CD4-positive, alpha-beta T cell treated with Interleukin-12 subunit alpha and Interleukin-12 subunit beta, for 1 hour (primary cell): Measurements from ENCODE around the gene SCLY.

Experiments used
- DNase-seq: peaks from one replicate; pipeline ENCODE4 v3.0.0-alpha.2; 2020

The SCLY gene

GRCh38 chr2:238128534-238129001 lies 67.8 kb downstream of the SCLY start:
- no peak for DNase-seq

GRCh38 chr2:238129166-238130010 lies 68.6 kb downstream of the SCLY start:
- DNase-seq: no peak

GRCh38 chr2:238130111-238130695 lies 69.4 kb downstream of the SCLY start:
- DNase-seq: no peak

- no peak for DNase-seq
These were observed 70.2 kb downstream of the SCLY start for GRCh38 chr2:238130696-238131628.

- DNase-seq: no peak
These were observed 71.1 kb downstream of the SCLY start for GRCh38 chr2:238131761-238132462.

- DNase-seq: no peak
These were observed 72.0 kb downstream of the SCLY start for GRCh38 chr2:238132463-238133450.

GRCh38 chr2:238133499-238134392 lies 72.9 kb downstream of the SCLY start:
- DNase-seq: no peak

GRCh38 chr2:238134393-238134785 lies 73.6 kb downstream of the SCLY start:
- no peak for DNase-seq

- no peak for DNase-seq
These were observed 74.9 kb downstream of the SCLY start for GRCh38 chr2:238135601-238136150.

- no peak for DNase-seq
These were observed 76.2 kb downstream of the SCLY start for GRCh38 chr2:238136820-238137537.

GRCh38 chr2:238137885-238138284 lies 77.1 kb downstream of the SCLY start:
- no peak for DNase-seq

GRCh38 chr2:238138331-238139195 lies 77.8 kb downstream of the SCLY start, which contains the start of gene KLHL30:
KLHL30 (plus strand) TSS chr2:238138668; CDS start chr2:238140755, 2,087 bp downstream.
- no peak for DNase-seq

GRCh38 chr2:238139196-238140039 lies 78.6 kb downstream of the SCLY start:
- DNase-seq: peak; percentile 32

GRCh38 chr2:238140040-238140439 lies 79.2 kb downstream of the SCLY start:
- DNase-seq: no peak

- no peak for DNase-seq
These were observed 80.1 kb downstream of the SCLY start for GRCh38 chr2:238140721-238141540.
